ENCODE results near the gene EZH2.

Gene EZH2

GRCh38 chr7:148834605-148835004, 49.5 kb downstream of the EZH2 start:
- no peaks in the 10 kb centered on the region for H3K27me3 ChIP-seq (ENCODE audit: control insufficient read depth in 3 of 3, insufficient read depth in 3 of 3, low read depth in 1 of 3, low read length in 3 of 3)
- H3K36me3 ChIP-seq (replicated peaks in 1 of 2; ENCODE audit: control insufficient read depth in 2 of 2, insufficient read depth in 2 of 2, low read length in 2 of 2), result peaks cover 7 to 93% of the 10 kb centered on the region in 2 donors
- WGBS, 2 donors (ENCODE audit: extremely low coverage in 2 of 2, insufficient read length in 2 of 2, insufficient replicate concordance in 1 of 2), result no CpG with 5 or more reads among the region's 2 CpGs

GRCh38 chr7:148831782-148832181, 52.3 kb downstream of the EZH2 start:
- Histone ChIP-seq H2BK5ac (ENCODE audit: low read length) (no peak overlapping the region), H4K8ac (ENCODE audit: low read depth, low read length) (no peak overlapping the region), H2AFZ (ENCODE audit: low read length) (no peak overlapping the region), H3K9ac (ENCODE audit: low read depth, low read length, poor library complexity) (no peak overlapping the region), H3K4me1 (ENCODE audit: control insufficient read depth in 2 of 2, insufficient read depth in 1 of 2, low read depth in 1 of 2, low read length in 2 of 2) (no peaks in the 10 kb centered on the region), H3K18ac (ENCODE audit: low read length) (no peak overlapping the region), H3K4ac (ENCODE audit: low read length) (no peak overlapping the region), H3K79me1 (ENCODE audit: low read depth, low read length) (peaks cover 6% of the 10 kb centered on the region), H2BK15ac (ENCODE audit: low read length) (no peak overlapping the region), H3K4me2 (ENCODE audit: insufficient read depth, low read length, poor library complexity, severe bottlenecking) (no peak overlapping the region), H3K23ac (ENCODE audit: low read depth, low read length, poor library complexity) (no peak overlapping the region), H3K36me3 (replicated peaks in 1 of 2; ENCODE audit: control insufficient read depth in 2 of 2, insufficient read depth in 2 of 2, low read length in 2 of 2) (peaks cover 8 to 94% of the 10 kb centered on the region in 2 donors), H3K9me3 (replicated peaks in 1 of 2; ENCODE audit: control insufficient read depth in 2 of 2, insufficient read depth in 1 of 2, low read depth in 1 of 2, low read length in 2 of 2) (no peaks in the 10 kb centered on the region), H2AK5ac (ENCODE audit: low read depth, low read length) (no peak overlapping the region), H4K91ac (ENCODE audit: low read depth, low read length, poor library complexity) (no peak overlapping the region), H3K14ac (ENCODE audit: low read length) (no peak overlapping the region), H3K4me3 (ENCODE audit: low read length in 2 of 2) (no peak overlapping the region), H3K27me3 (ENCODE audit: control insufficient read depth in 3 of 3, insufficient read depth in 3 of 3, low read depth in 1 of 3, low read length in 3 of 3) (no peaks in the 10 kb centered on the region), H2BK120ac (ENCODE audit: low read depth, low read length) (no peak overlapping the region), H3K27ac (replicated peaks; ENCODE audit: low read length) (no peak overlapping the region), H2BK12ac (ENCODE audit: low read length) (no peak overlapping the region)
- no peak for DNase-seq (ENCODE audit: low spot score)
- no CpG with 5 or more reads among the region's 2 CpGs for WGBS, 2 donors (ENCODE audit: extremely low coverage in 2 of 2, insufficient read length in 2 of 2, insufficient replicate concordance in 1 of 2)

More at GRCh38 chr7:148834605-148835004, 49.5 kb downstream of the EZH2 start:
- Histone ChIP-seq H2AFZ (ENCODE audit: low read length) (no peak overlapping the region), H4K91ac (ENCODE audit: low read depth, low read length, poor library complexity) (no peak overlapping the region), H2BK12ac (ENCODE audit: low read length) (no peak overlapping the region), H2AK5ac (ENCODE audit: low read depth, low read length) (no peak overlapping the region), H3K9me3 (replicated peaks in 1 of 2; ENCODE audit: control insufficient read depth in 2 of 2, insufficient read depth in 1 of 2, low read depth in 1 of 2, low read length in 2 of 2) (no peaks in the 10 kb centered on the region), H3K4me1 (ENCODE audit: control insufficient read depth in 2 of 2, insufficient read depth in 1 of 2, low read depth in 1 of 2, low read length in 2 of 2) (no peaks in the 10 kb centered on the region), H2BK5ac (ENCODE audit: low read length) (no peak overlapping the region), H3K14ac (ENCODE audit: low read length) (no peak overlapping the region), H3K4me2 (ENCODE audit: insufficient read depth, low read length, poor library complexity, severe bottlenecking) (no peak overlapping the region), H3K23ac (ENCODE audit: low read depth, low read length, poor library complexity) (no peak overlapping the region), H3K18ac (ENCODE audit: low read length) (no peak overlapping the region), H2BK15ac (ENCODE audit: low read length) (no peak overlapping the region), H3K4me3 (ENCODE audit: low read length in 2 of 2) (no peak overlapping the region), H4K8ac (ENCODE audit: low read depth, low read length) (no peak overlapping the region), H3K4ac (ENCODE audit: low read length) (no peak overlapping the region), H2BK120ac (ENCODE audit: low read depth, low read length) (no peak overlapping the region), H3K79me1 (ENCODE audit: low read depth, low read length) (peaks cover 6% of the 10 kb centered on the region), H3K27ac (replicated peaks; ENCODE audit: low read length) (no peak overlapping the region), H3K9ac (ENCODE audit: low read depth, low read length, poor library complexity) (no peak overlapping the region)
- no peak for DNase-seq (ENCODE audit: low spot score)

DNA sequence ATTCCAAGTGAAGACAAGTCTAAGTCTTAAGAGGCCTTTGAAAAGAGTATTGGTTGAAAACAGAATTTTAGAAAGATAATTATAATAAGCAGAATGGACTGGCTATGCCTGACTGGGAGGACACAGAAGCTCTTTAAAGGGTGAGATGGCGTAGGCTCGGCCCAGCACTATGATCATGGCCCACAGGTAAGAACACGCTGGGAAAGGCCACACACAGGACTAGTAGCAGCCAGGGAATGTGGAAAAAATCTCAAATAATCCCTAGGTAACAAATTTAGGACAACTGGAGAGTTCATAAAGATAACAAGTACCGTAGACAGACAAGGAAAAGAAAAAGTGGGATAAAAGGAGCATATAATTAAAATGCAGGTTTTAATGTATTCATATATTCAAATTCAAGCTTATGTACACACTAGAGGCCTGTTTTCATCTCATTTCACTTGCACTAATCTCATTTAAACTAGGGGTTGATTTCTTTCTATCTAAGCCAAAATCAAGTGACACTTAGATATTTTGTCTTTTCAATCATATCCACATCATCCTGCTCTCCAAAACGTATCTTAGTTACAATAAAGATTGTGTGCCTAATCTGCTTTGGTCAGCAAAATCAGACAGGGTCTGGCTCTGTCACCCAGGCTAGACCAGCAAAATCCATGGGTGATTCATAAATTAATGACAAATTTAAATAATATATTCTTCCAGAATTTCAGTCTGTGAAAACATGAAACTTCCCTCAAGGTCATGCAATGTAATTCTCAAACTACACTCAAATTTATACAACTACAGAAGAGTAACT, 53.0 kb downstream of the EZH2 start:
- DNase-seq (ENCODE audit: low spot score), result no peak
- Histone ChIP-seq H2BK12ac (ENCODE audit: low read length) (no peak overlapping the region), H3K4ac (ENCODE audit: low read length) (no peak overlapping the region), H2AK5ac (ENCODE audit: low read depth, low read length) (no peak overlapping the region), H3K9ac (ENCODE audit: low read depth, low read length, poor library complexity) (no peak overlapping the region), H2AFZ (ENCODE audit: low read length) (no peak overlapping the region), H3K4me2 (ENCODE audit: insufficient read depth, low read length, poor library complexity, severe bottlenecking) (no peak overlapping the region), H4K91ac (ENCODE audit: low read depth, low read length, poor library complexity) (no peak overlapping the region), H3K23ac (ENCODE audit: low read depth, low read length, poor library complexity) (no peak overlapping the region), H3K18ac (ENCODE audit: low read length) (no peak overlapping the region), H3K36me3 (replicated peaks in 1 of 2; ENCODE audit: control insufficient read depth in 2 of 2, insufficient read depth in 2 of 2, low read length in 2 of 2) (peaks cover 10 to 94% of the 10 kb centered on the region in 2 donors), H3K79me1 (ENCODE audit: low read depth, low read length) (peaks cover 6% of the 10 kb centered on the region), H3K4me1 (ENCODE audit: control insufficient read depth in 2 of 2, insufficient read depth in 1 of 2, low read depth in 1 of 2, low read length in 2 of 2) (no peaks in the 10 kb centered on the region), H3K27me3 (ENCODE audit: control insufficient read depth in 3 of 3, insufficient read depth in 3 of 3, low read depth in 1 of 3, low read length in 3 of 3) (no peaks in the 10 kb centered on the region), H3K14ac (ENCODE audit: low read length) (no peak overlapping the region), H4K8ac (ENCODE audit: low read depth, low read length) (no peak overlapping the region), H2BK15ac (ENCODE audit: low read length) (no peak overlapping the region), H3K4me3 (ENCODE audit: low read length in 2 of 2) (no peak overlapping the region), H2BK5ac (ENCODE audit: low read length) (no peak overlapping the region), H3K27ac (replicated peaks; ENCODE audit: low read length) (no peak overlapping the region), H3K9me3 (replicated peaks in 1 of 2; ENCODE audit: control insufficient read depth in 2 of 2, insufficient read depth in 1 of 2, low read depth in 1 of 2, low read length in 2 of 2) (no peaks in the 10 kb centered on the region), H2BK120ac (ENCODE audit: low read depth, low read length) (no peak overlapping the region)
- WGBS, 2 donors (ENCODE audit: extremely low coverage in 2 of 2, insufficient read length in 2 of 2, insufficient replicate concordance in 1 of 2), result no CpG with 5 or more reads among the region's 5 CpGs

DNA sequence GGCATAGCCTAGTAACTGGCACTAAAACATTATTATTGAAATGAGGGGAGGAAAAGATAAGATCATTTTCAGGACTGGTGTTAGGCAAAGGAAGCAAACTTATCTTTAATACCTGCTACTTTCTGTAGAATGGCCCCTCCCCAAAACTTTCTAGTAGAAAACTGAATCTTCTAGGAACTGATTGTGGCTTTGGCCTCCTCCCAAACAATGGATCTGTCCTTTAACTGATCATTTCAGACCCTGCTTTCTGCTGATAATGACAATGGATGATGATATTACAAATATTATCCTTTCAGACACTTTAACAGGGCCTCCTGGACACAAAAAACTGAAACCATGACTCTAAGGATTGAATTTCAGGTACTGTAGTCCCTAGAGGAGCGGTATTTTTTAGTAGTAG, 55.1 kb downstream of the EZH2 start:
- Histone ChIP-seq H3K14ac (ENCODE audit: low read length) (no peak overlapping the region), H3K18ac (ENCODE audit: low read length) (no peak overlapping the region), H2AK5ac (ENCODE audit: low read depth, low read length) (no peak overlapping the region), H4K8ac (ENCODE audit: low read depth, low read length) (no peak overlapping the region), H3K4me1 (ENCODE audit: control insufficient read depth in 2 of 2, insufficient read depth in 1 of 2, low read depth in 1 of 2, low read length in 2 of 2) (no peaks in the 10 kb centered on the region), H3K9ac (ENCODE audit: low read depth, low read length, poor library complexity) (no peak overlapping the region), H3K4ac (ENCODE audit: low read length) (no peak overlapping the region), H3K36me3 (replicated peaks in 1 of 2; ENCODE audit: control insufficient read depth in 2 of 2, insufficient read depth in 2 of 2, low read length in 2 of 2) (peaks cover 11 to 96% of the 10 kb centered on the region in 2 donors), H2BK120ac (ENCODE audit: low read depth, low read length) (no peak overlapping the region), H3K27ac (replicated peaks; ENCODE audit: low read length) (no peak overlapping the region), H2BK5ac (ENCODE audit: low read length) (no peak overlapping the region), H3K4me3 (ENCODE audit: low read length in 2 of 2) (no peak overlapping the region), H3K79me1 (ENCODE audit: low read depth, low read length) (peaks cover 3% of the 10 kb centered on the region), H2BK15ac (ENCODE audit: low read length) (no peak overlapping the region), H3K27me3 (ENCODE audit: control insufficient read depth in 3 of 3, insufficient read depth in 3 of 3, low read depth in 1 of 3, low read length in 3 of 3) (no peaks in the 10 kb centered on the region), H4K91ac (ENCODE audit: low read depth, low read length, poor library complexity) (no peak overlapping the region), H2BK12ac (ENCODE audit: low read length) (no peak overlapping the region), H3K23ac (ENCODE audit: low read depth, low read length, poor library complexity) (no peak overlapping the region), H3K4me2 (ENCODE audit: insufficient read depth, low read length, poor library complexity, severe bottlenecking) (no peak overlapping the region), H2AFZ (ENCODE audit: low read length) (no peak overlapping the region), H3K9me3 (replicated peaks in 1 of 2; ENCODE audit: control insufficient read depth in 2 of 2, insufficient read depth in 1 of 2, low read depth in 1 of 2, low read length in 2 of 2) (no peaks in the 10 kb centered on the region)
- no peak for DNase-seq (ENCODE audit: low spot score)
- no CpG with 5 or more reads among the region's 1 CpG for whole genome bisulfite sequencing, 2 donors (ENCODE audit: extremely low coverage in 2 of 2, insufficient read length in 2 of 2, insufficient replicate concordance in 1 of 2)

All from neuronal stem cell (in vitro differentiated cells).